ENCODE results near the gene CDK17. TPM values are rescaled to one million over a fixed set of nuclear protein-coding genes. Genes with fewer than 3 reads are reported as not detected.

The CDK17 gene
- total and polyA plus RNA-seq, 5 experiments from 2014 or later, result 22.1 to 75.6 (median 32.2) TPM

GRCh38 chr12:96256672-96257361 is 143.4 kb downstream of the CDK17 start:
- Mint-ChIP-seq H3K36me3 (peaks cover 5 to 42% (median 23%) of the 10 kb centered on the region in 3 donors), H3K27ac (no peak overlapping the region), H3K9me3 (no peaks in the 10 kb centered on the region), H3K4me3 (no peak overlapping the region), H3K27me3 (no peaks in the 10 kb centered on the region), H3K4me1 (peaks cover 3 to 26% (median 14%) of the 10 kb centered on the region in 4 donors)
- ATAC-seq, result no peak
- DNase-seq, result no peak
- POLR2A ChIA-PET, result interaction anchor here (0.5 kb wide), 1 partner anchor 94 kb away, joined by 3 read pairs; no protein-coding TSS in a partner anchor

- Mint-ChIP-seq H3K27me3 (no peaks in the 10 kb centered on the region), H3K4me1 (peaks cover 17 to 29% (median 26%) of the 10 kb centered on the region in 4 donors), H3K36me3 (peaks cover 5 to 41% (median 23%) of the 10 kb centered on the region in 3 donors), H3K27ac (peak overlapping the region in 6 of 10 donors; percentile 36 to 93 (median 86)), H3K9me3 (peaks cover 0 to 2% (median 0%) of the 10 kb centered on the region in 9 donors), H3K4me3 (no peak overlapping the region)
- POLR2A ChIA-PET, result no interaction called here
- DNase-seq (no peak), ATAC-seq (no peak)
Measured at GRCh38 chr12:96255077-96255476, 145.2 kb downstream of the CDK17 start.

GRCh38 chr12:96250119-96250685 is 150.0 kb downstream of the CDK17 start:
- Mint-ChIP-seq H3K9me3 (peaks cover 0 to 2% (median 0%) of the 10 kb centered on the region in 9 donors), H3K27ac (peak overlapping the region in 6 of 10 donors; percentile 54 to 85 (median 80)), H3K4me3 (no peak overlapping the region), H3K4me1 (peaks cover 28 to 38% (median 35%) of the 10 kb centered on the region in 4 donors), H3K27me3 (no peaks in the 10 kb centered on the region), H3K36me3 (peaks cover 5 to 71% (median 29%) of the 10 kb centered on the region in 3 donors)
- ATAC-seq, result no peak
- no peak for DNase-seq
- POLR2A ChIA-PET, result interaction anchor here (1.3 kb wide), 1 partner anchor 11 kb away, joined by 3 read pairs; no protein-coding TSS in a partner anchor

- DNase-seq, result no peak
- peaks cover 25 to 38% (median 31%) of the 10 kb centered on the region in 4 donors for H3K4me1 Mint-ChIP-seq
- peaks cover 0 to 2% (median 0%) of the 10 kb centered on the region in 9 donors for H3K9me3 Mint-ChIP-seq
- H3K36me3 Mint-ChIP-seq, result peaks cover 5 to 73% (median 29%) of the 10 kb centered on the region in 3 donors
- H3K4me3 Mint-ChIP-seq, result no peak overlapping the region
- POLR2A ChIA-PET, result no interaction called here
- H3K27ac Mint-ChIP-seq, result peak overlapping the region; percentile 18 to 85 (median 72)
- no peak for ATAC-seq
- H3K27me3 Mint-ChIP-seq, result no peaks in the 10 kb centered on the region
Measured at GRCh38 chr12:96249196-96250118, 150.8 kb downstream of the CDK17 start.

GRCh38 chr12:96248136-96248931 is 151.9 kb downstream of the CDK17 start:
- Mint-ChIP-seq H3K4me3 (no peak overlapping the region), H3K9me3 (peaks cover 0 to 2% (median 0%) of the 10 kb centered on the region in 9 donors), H3K27me3 (no peaks in the 10 kb centered on the region), H3K36me3 (peaks cover 5 to 72% (median 29%) of the 10 kb centered on the region in 3 donors), H3K27ac (peak overlapping the region in 3 of 10 donors; percentile 29 to 85 (median 44)), H3K4me1 (peaks cover 20 to 36% (median 31%) of the 10 kb centered on the region in 4 donors)
- DNase-seq (no peak), ATAC-seq (no peak)
- POLR2A ChIA-PET, result no interaction called here

- no peaks in the 10 kb centered on the region for H3K27me3 Mint-ChIP-seq
- H3K36me3 Mint-ChIP-seq, result peaks cover 5 to 67% (median 29%) of the 10 kb centered on the region in 3 donors
- ATAC-seq, result no peak
- POLR2A ChIA-PET, result no interaction called here
- peaks cover 18 to 42% (median 38%) of the 10 kb centered on the region in 4 donors for H3K4me1 Mint-ChIP-seq
- peak overlapping the region in 5 of 10 donors; percentile 8 to 76 (median 62) for H3K27ac Mint-ChIP-seq
- peak overlapping the region in 1 of 10 donors; percentile 20 for H3K4me3 Mint-ChIP-seq
- no peak for DNase-seq
- H3K9me3 Mint-ChIP-seq, result peaks cover 0 to 2% (median 0%) of the 10 kb centered on the region in 9 donors
Measured at GRCh38 chr12:96247563-96247962, 152.7 kb downstream of the CDK17 start.

GRCh38 chr12:96246926-96247505 is 153.2 kb downstream of the CDK17 start:
- Mint-ChIP-seq H3K36me3 (peaks cover 0 to 61% (median 25%) of the 10 kb centered on the region in 3 donors), H3K4me1 (peaks cover 15 to 42% (median 41%) of the 10 kb centered on the region in 4 donors), H3K27ac (peak overlapping the region in 1 of 10 donors; percentile 76), H3K9me3 (peaks cover 0 to 2% (median 0%) of the 10 kb centered on the region in 9 donors), H3K4me3 (no peak overlapping the region), H3K27me3 (no peaks in the 10 kb centered on the region)
- POLR2A ChIA-PET, result no interaction called here
- DNase-seq (no peak), ATAC-seq (no peak)

GRCh38 chr12:96244826-96245225 is 155.4 kb downstream of the CDK17 start:
- no peak overlapping the region for H3K4me3 Mint-ChIP-seq
- no peaks in the 10 kb centered on the region for H3K9me3 Mint-ChIP-seq
- peaks cover 0 to 43% (median 12%) of the 10 kb centered on the region in 3 donors for H3K36me3 Mint-ChIP-seq

GRCh38 chr12:96242597-96242996 is 157.6 kb downstream of the CDK17 start:
- H3K36me3 Mint-ChIP-seq, result peaks cover 0 to 23% (median 8%) of the 10 kb centered on the region in 3 donors
- POLR2A ChIA-PET, result interaction anchor here (0.6 to 1.4 kb wide), 2 partner anchors 21 to 274 kb away, joined by 4 read pairs; no protein-coding TSS in a partner anchor
- H3K27ac Mint-ChIP-seq, result peak overlapping the region in 9 of 10 donors; percentile 70 to 97 (median 92)
- DNase-seq (no peak), ATAC-seq (no peak)
- no peaks in the 10 kb centered on the region for H3K27me3 Mint-ChIP-seq
- peaks cover 20 to 58% (median 46%) of the 10 kb centered on the region in 4 donors for H3K4me1 Mint-ChIP-seq
- H3K4me3 Mint-ChIP-seq, result peak overlapping the region in 2 of 10 donors; percentile 8 to 12
- H3K9me3 Mint-ChIP-seq, result no peaks in the 10 kb centered on the region

More at GRCh38 chr12:96244826-96245225, 155.4 kb downstream of the CDK17 start:
- peak overlapping the region in 4 of 10 donors; percentile 28 to 62 (median 46) for H3K27ac Mint-ChIP-seq
- no peaks in the 10 kb centered on the region for H3K27me3 Mint-ChIP-seq
- ATAC-seq (no peak), DNase-seq (no peak)
- H3K4me1 Mint-ChIP-seq, result peaks cover 15 to 49% (median 42%) of the 10 kb centered on the region in 4 donors
- POLR2A ChIA-PET, result interaction anchor here (0.7 kb wide), 1 partner anchor 96 kb away, joined by 3 read pairs; no protein-coding TSS in a partner anchor

GRCh38 chr12:96241846-96242256 is 158.4 kb downstream of the CDK17 start:
- POLR2A ChIA-PET, result interaction anchor here (0.6 to 1.4 kb wide), 2 partner anchors 22 to 226 kb away, joined by 4 to 7 read pairs; no protein-coding TSS in a partner anchor
- DNase-seq (peak; percentile 23 to 80 (median 64)), ATAC-seq (peak; percentile 92 to 97)
- Mint-ChIP-seq H3K36me3 (peaks cover 0 to 16% (median 4%) of the 10 kb centered on the region in 3 donors), H3K4me3 (peak overlapping the region; percentile 24 to 83 (median 52)), H3K27ac (peak overlapping the region; percentile 31 to 97 (median 92)), H3K9me3 (no peaks in the 10 kb centered on the region), H3K4me1 (peaks cover 21 to 65% (median 51%) of the 10 kb centered on the region in 4 donors), H3K27me3 (no peaks in the 10 kb centered on the region)

GRCh38 chr12:96241431-96241830 is 158.8 kb downstream of the CDK17 start:
- no peak for DNase-seq
- Mint-ChIP-seq H3K4me3 (peak overlapping the region; percentile 24 to 83 (median 52)), H3K9me3 (no peaks in the 10 kb centered on the region), H3K36me3 (peaks cover 0 to 12% (median 0%) of the 10 kb centered on the region in 3 donors), H3K4me1 (peaks cover 22 to 69% (median 55%) of the 10 kb centered on the region in 4 donors), H3K27ac (peak overlapping the region; percentile 31 to 97 (median 92)), H3K27me3 (no peaks in the 10 kb centered on the region)
- POLR2A ChIA-PET, result interaction anchor here (0.6 to 1.4 kb wide), 2 partner anchors 22 to 226 kb away, joined by 4 to 7 read pairs; no protein-coding TSS in a partner anchor
- ATAC-seq, result no peak

Measured in naive thymus-derived CD8-positive, alpha-beta T cell (primary cell).